IMR-90 (cell line): ENCODE data around the gene PKDCC.

Experiments
- BHLHE40 ChIP-seq: fragments of 150-350 bp; IDR thresholded peaks from 2 replicates; pipeline ENCODE4 v1.6.1; 2016; ENCODE audit warnings: mild to moderate bottlenecking, low read depth, low read length
- CEBPB ChIP-seq: IDR thresholded peaks from 2 replicates; pipeline ENCODE4 v1.6.1; 2012; ENCODE audit warnings: low read depth, low read length, improper control_type of control experiment
- CHD1 ChIP-seq: IDR thresholded peaks from 2 replicates; pipeline ENCODE4 v1.6.1; 2012; ENCODE audit warnings: low read depth, low read length, improper control_type of control experiment
- FOS ChIP-seq: fragments of 150-350 bp; IDR thresholded peaks from 2 replicates; pipeline ENCODE4 v1.6.1; 2016; ENCODE audit warnings: low read depth, low read length
- MAZ ChIP-seq: IDR thresholded peaks from 2 replicates; pipeline ENCODE4 v1.6.1; 2012; ENCODE audit warnings: low read depth, mild to moderate bottlenecking, low read length, improper control_type of control experiment, moderate library complexity, borderline replicate concordance
- NFE2L2 ChIP-seq: fragments of 150-350 bp; IDR thresholded peaks from 2 replicates; pipeline ENCODE4 v1.6.1; 2016; ENCODE audit warnings: low read depth, mild to moderate bottlenecking, low read length
- POLR2A ChIP-seq: IDR thresholded peaks from 2 replicates; pipeline ENCODE4 v1.6.1; 2012; ENCODE audit warnings: mild to moderate bottlenecking, low read depth, low read length
- RAD21 ChIP-seq: IDR thresholded peaks from 2 replicates; pipeline ENCODE4 v1.6.1; 2012; ENCODE audit warnings: low read length, improper control_type of control experiment
- RCOR1 ChIP-seq: IDR thresholded peaks from 2 replicates; pipeline ENCODE4 v1.6.1; 2012; ENCODE audit warnings: mild to moderate bottlenecking, low read length, improper control_type of control experiment; ENCODE audit not compliant: insufficient replicate concordance
- TF ChIP-seq, protein P1 (sequence below): conservative IDR thresholded peaks from 2 replicates; pipeline ENCODE4 v1.5.1; 2012; ENCODE audit warnings: mild to moderate bottlenecking, low read depth, low read length, improper control_type of control experiment
- TF ChIP-seq, protein P2 (sequence below): fragments of 150-350 bp; IDR thresholded peaks from 2 replicates; pipeline ENCODE4 v1.6.1; 2016; ENCODE audit warnings: low read depth, mild to moderate bottlenecking, low read length, moderate library complexity, borderline replicate concordance

DNA sequence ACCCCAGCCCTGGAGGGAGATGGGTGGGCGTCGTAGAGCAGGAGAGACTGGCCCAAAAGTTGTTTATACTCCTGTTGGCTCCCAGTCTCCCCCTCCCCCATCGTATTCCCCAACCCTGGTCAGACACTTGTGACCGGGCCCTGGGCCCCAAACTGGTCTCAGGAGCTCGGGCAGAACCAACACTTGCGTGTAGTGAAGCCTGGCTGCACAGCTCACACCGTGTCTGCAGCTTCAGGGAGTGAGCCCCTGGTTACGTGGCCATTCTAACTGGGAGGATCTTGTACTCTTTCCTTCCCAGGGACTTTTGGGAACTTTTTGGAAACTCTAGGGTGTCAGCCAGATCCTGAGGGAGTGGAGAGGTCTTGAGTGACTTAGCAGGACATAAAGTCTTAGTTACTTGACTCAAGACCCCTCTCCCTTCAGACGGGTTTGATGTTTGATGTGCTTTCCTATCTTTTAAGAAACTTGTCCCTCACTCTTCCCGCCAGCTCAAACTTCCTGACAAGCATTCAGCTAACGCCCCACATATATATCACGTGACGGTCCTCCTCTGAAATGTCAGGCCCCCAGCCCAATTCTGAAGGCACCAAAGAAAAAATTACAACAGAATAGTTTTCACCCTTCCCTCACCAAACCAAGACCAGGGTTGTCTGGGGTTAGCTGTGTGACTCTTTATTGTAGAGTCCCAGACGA lies 2.3 kb downstream of the PKDCC start:
- TF ChIP-seq, protein P1, sequence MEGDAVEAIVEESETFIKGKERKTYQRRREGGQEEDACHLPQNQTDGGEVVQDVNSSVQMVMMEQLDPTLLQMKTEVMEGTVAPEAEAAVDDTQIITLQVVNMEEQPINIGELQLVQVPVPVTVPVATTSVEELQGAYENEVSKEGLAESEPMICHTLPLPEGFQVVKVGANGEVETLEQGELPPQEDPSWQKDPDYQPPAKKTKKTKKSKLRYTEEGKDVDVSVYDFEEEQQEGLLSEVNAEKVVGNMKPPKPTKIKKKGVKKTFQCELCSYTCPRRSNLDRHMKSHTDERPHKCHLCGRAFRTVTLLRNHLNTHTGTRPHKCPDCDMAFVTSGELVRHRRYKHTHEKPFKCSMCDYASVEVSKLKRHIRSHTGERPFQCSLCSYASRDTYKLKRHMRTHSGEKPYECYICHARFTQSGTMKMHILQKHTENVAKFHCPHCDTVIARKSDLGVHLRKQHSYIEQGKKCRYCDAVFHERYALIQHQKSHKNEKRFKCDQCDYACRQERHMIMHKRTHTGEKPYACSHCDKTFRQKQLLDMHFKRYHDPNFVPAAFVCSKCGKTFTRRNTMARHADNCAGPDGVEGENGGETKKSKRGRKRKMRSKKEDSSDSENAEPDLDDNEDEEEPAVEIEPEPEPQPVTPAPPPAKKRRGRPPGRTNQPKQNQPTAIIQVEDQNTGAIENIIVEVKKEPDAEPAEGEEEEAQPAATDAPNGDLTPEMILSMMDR = no peak
- TF ChIP-seq RCOR1 (no peak), POLR2A (no peak), CEBPB (no peak), FOS (no peak), RAD21 (no peak), BHLHE40 (no peak), MAZ (no peak), CHD1 (no peak), NFE2L2 (no peak)
- TF ChIP-seq, protein P2, sequence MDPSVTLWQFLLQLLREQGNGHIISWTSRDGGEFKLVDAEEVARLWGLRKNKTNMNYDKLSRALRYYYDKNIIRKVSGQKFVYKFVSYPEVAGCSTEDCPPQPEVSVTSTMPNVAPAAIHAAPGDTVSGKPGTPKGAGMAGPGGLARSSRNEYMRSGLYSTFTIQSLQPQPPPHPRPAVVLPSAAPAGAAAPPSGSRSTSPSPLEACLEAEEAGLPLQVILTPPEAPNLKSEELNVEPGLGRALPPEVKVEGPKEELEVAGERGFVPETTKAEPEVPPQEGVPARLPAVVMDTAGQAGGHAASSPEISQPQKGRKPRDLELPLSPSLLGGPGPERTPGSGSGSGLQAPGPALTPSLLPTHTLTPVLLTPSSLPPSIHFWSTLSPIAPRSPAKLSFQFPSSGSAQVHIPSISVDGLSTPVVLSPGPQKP = no peak
